ENCODE data around the gene SLC26A6. TPM values are rescaled to one million over a fixed set of nuclear protein-coding genes. Genes with fewer than 3 reads are reported as not detected.

The SLC26A6 gene
- total RNA-seq, 1 experiment from 2014 or later: 36.3 TPM

DNA sequence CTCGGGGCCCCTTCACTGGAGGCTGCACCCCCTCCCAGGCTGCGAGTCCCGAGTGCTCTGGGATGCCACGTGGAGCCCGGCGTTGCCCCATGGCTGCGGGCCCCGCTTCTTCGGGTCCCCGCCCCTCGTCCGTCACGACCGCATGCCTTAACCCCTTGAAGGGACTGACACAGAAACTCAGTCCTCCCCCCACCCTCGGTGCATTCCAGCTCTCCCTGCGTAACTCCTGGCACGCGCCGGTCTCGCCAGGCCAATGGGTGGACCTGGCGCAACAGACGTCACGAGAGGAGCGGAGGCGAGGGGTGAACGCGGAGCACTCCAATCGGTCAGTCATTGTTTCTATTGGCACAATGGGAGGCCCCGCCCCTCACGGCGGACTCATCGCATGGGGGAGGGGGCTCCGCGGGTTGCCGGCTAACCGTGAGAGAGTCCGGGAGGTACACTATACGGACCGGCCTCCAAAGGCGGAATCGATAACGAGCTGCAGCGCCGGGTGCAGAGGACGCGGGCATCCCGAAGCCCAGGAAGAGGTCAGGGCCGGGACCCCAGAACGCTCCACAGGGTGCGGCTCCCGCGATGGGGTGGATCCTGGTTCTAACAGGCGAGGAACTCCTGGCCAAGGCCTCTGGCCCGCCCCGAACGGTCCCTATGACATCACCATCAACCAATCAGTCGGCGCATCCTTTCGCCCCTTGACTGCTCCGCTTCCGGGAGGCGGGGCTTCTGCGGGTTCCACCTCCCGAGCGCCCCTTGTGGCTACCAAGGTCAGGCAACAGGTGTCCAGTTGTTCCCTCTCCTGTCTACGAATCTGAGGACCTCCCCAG, 28.4 kb upstream of the SLC26A6 start:
- TF ChIP-seq, protein P1, sequence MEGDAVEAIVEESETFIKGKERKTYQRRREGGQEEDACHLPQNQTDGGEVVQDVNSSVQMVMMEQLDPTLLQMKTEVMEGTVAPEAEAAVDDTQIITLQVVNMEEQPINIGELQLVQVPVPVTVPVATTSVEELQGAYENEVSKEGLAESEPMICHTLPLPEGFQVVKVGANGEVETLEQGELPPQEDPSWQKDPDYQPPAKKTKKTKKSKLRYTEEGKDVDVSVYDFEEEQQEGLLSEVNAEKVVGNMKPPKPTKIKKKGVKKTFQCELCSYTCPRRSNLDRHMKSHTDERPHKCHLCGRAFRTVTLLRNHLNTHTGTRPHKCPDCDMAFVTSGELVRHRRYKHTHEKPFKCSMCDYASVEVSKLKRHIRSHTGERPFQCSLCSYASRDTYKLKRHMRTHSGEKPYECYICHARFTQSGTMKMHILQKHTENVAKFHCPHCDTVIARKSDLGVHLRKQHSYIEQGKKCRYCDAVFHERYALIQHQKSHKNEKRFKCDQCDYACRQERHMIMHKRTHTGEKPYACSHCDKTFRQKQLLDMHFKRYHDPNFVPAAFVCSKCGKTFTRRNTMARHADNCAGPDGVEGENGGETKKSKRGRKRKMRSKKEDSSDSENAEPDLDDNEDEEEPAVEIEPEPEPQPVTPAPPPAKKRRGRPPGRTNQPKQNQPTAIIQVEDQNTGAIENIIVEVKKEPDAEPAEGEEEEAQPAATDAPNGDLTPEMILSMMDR (IDR thresholded peaks at IDR 0.05): peak; percentile 87
- peak; percentile 87 for TF ChIP-seq POLR2AphosphoS5 (IDR thresholded peaks at IDR 0.05; ENCODE audit: low read depth, low read length)
- TF ChIP-seq SIN3A (IDR thresholded peaks at IDR 0.05; ENCODE audit: borderline replicate concordance, insufficient read depth, low read depth, low read length): no peak
- TF ChIP-seq, protein P2, sequence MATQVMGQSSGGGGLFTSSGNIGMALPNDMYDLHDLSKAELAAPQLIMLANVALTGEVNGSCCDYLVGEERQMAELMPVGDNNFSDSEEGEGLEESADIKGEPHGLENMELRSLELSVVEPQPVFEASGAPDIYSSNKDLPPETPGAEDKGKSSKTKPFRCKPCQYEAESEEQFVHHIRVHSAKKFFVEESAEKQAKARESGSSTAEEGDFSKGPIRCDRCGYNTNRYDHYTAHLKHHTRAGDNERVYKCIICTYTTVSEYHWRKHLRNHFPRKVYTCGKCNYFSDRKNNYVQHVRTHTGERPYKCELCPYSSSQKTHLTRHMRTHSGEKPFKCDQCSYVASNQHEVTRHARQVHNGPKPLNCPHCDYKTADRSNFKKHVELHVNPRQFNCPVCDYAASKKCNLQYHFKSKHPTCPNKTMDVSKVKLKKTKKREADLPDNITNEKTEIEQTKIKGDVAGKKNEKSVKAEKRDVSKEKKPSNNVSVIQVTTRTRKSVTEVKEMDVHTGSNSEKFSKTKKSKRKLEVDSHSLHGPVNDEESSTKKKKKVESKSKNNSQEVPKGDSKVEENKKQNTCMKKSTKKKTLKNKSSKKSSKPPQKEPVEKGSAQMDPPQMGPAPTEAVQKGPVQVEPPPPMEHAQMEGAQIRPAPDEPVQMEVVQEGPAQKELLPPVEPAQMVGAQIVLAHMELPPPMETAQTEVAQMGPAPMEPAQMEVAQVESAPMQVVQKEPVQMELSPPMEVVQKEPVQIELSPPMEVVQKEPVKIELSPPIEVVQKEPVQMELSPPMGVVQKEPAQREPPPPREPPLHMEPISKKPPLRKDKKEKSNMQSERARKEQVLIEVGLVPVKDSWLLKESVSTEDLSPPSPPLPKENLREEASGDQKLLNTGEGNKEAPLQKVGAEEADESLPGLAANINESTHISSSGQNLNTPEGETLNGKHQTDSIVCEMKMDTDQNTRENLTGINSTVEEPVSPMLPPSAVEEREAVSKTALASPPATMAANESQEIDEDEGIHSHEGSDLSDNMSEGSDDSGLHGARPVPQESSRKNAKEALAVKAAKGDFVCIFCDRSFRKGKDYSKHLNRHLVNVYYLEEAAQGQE (IDR thresholded peaks at IDR 0.05; ENCODE audit: insufficient read depth in 1 of 2, low read depth in 2 of 2, low read length in 1 of 2): peak in 1 of 2 experiments; percentile 50; a peak in 1 of 4 replicates
- TF ChIP-seq TCF7L2 (IDR thresholded peaks at IDR 0.05; ENCODE audit: low read depth, low read length): no peak
- intact Hi-C loops (cut with micrococcal nuclease; ENCODE audit: unreplicated experiment): no loop called here
- H3K36me3 ChIP-seq (ENCODE audit: control insufficient read depth, insufficient read depth, low read length): no peaks in the 10 kb centered on the region
- H3K4me3 ChIP-seq (ENCODE audit: low read depth in 2 of 2, low read length in 2 of 2): peak overlapping the region; percentile 52 to 61
- POLR2A ChIA-PET: no interaction called here
- BruUV-seq (replicated peaks): no TSS peak
- no peaks in the 10 kb centered on the region for H3K27me3 ChIP-seq (ENCODE audit: control insufficient read depth, insufficient read depth, low read length)
- peak; percentile 87 for DNase-seq (ENCODE audit: low read depth, low spot score)
- H3K27ac ChIP-seq (ENCODE audit: low read length): peak overlapping the region; percentile 88
- in situ Hi-C loops (cut with HindIII; ENCODE audit: low pct_unique_long_range_greater_than_20kb, low sequenced_read_pairs): no loop called here
- H3K9me3 ChIP-seq (ENCODE audit: control insufficient read depth, insufficient read depth, low read depth, low read length): no peaks in the 10 kb centered on the region
- H3K4me1 ChIP-seq (ENCODE audit: control insufficient read depth, insufficient read depth, low read length): no peaks in the 10 kb centered on the region
- ATAC-seq: peak; percentile 97
- CTCF ChIA-PET: no interaction called here

DNA sequence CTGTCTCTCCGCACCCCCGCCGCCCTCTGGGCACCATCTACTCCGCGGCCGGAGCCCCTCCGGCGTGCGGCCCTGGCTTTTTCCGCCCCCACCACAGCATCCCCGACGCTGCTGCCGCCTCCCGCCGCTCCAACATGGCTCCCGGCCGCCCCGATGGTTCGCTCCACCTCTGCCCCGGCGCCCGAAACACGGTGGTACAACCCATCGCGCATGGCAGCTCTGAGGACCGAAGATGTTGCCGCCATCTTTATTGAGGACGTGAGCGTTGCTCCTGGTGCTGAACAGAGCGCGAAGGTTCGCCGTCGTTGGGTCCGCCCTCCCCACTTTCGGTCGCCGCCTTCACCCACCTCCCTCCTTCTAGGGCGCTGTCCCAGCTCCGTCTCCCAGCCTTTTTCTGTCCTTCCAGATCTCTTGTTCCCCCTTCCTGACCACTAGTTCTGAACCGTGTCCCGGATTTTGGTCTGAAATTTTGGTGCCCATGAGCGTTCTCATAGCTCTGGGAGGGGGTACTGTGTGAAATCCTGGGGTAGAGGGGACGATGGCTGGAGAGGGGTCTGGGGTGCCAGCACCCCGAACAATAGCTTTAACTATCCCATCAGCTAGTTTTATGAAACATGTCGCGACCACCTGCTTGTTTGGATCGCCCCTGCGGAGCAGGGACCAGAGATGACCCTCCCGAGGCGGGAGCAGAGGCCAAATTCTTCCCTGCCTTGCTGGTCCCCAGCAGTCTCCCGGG, 27.7 kb upstream of the SLC26A6 start, which contains the start of gene CELSR3:
Gene CELSR3 (minus strand): TSS at position 134 of the 736 bp plus-strand sequence. CDS start 252 bp downstream, outside the sequence.
- no peak for DNase-seq (ENCODE audit: low read depth, low spot score)
- ATAC-seq: peak; percentile 24
- TF ChIP-seq, protein P2 (IDR thresholded peaks at IDR 0.05; ENCODE audit: insufficient read depth in 1 of 2, low read depth in 2 of 2, low read length in 1 of 2): no peak
- TF ChIP-seq SIN3A (IDR thresholded peaks at IDR 0.05; ENCODE audit: borderline replicate concordance, insufficient read depth, low read depth, low read length): no peak
- H3K27ac ChIP-seq (ENCODE audit: low read length): peak within 1 kb of the TSS; percentile 88
- H3K36me3 ChIP-seq (ENCODE audit: control insufficient read depth, insufficient read depth, low read length): no peaks in the 10 kb centered on the region
- TSS peak; percentile 88 for BruUV-seq (replicated peaks)
- intact Hi-C loops (cut with micrococcal nuclease; ENCODE audit: unreplicated experiment): no loop called here
- no peaks in the 10 kb centered on the region for H3K4me1 ChIP-seq (ENCODE audit: control insufficient read depth, insufficient read depth, low read length)
- CTCF ChIA-PET: no interaction called here
- in situ Hi-C loops (cut with HindIII; ENCODE audit: low pct_unique_long_range_greater_than_20kb, low sequenced_read_pairs): no loop called here
- no peaks in the 10 kb centered on the region for H3K27me3 ChIP-seq (ENCODE audit: control insufficient read depth, insufficient read depth, low read length)
- H3K4me3 ChIP-seq (ENCODE audit: low read depth in 2 of 2, low read length in 2 of 2): peak within 1 kb of the TSS; percentile 52 to 61
- H3K9me3 ChIP-seq (ENCODE audit: control insufficient read depth, insufficient read depth, low read depth, low read length): no peaks in the 10 kb centered on the region
- POLR2A ChIA-PET: no interaction called here
